Measurements from ENCODE around the gene TRIO.

- TF ChIP-seq POLR2A (IDR thresholded peaks at IDR 0.05): no peak
- TF ChIP-seq CTCF (IDR thresholded peaks at IDR 0.05): no peak
These were observed 161.9 kb downstream of the TRIO start for GRCh38 chr5:14305045-14305444.
